ENCODE results near the gene ELP1. TPM values are rescaled to one million over a fixed set of nuclear protein-coding genes. Genes with fewer than 3 reads are reported as not detected.
A peak's percentile ranks its signal among the peaks of the same experiment; 100 is the strongest.

ELP1 gene
- total and polyA plus RNA-seq, 2 experiments from 2014 or later: 9.1 to 46.3 TPM

GRCh38 chr9:108934323-108934893 lies 484 bp upstream of the ELP1 start, which contains the start of gene ABITRAM:
TSS of gene ABITRAM (plus strand) at chr9:108934400. CDS start at chr9:108934487, 87 bp downstream.
- Histone ChIP-seq H3K27ac (ENCODE audit: low read depth) (peak within 1 kb of the TSS; percentile 96), H3K36me3 (ENCODE audit: insufficient read depth) (no peaks in the 10 kb centered on the region; the same call in 1 of the 2 replicates), H3K4me1 (ENCODE audit: insufficient read depth) (peaks cover 16% of the 10 kb centered on the region), H4K20me1 (replicated peaks; ENCODE audit: insufficient read depth) (no peaks in the 10 kb centered on the region; the same call in 1 of the 2 replicates), H3K4me2 (peak within 1 kb of the TSS; percentile 99), H3K9me2 (ENCODE audit: insufficient read depth) (no peaks in the 10 kb centered on the region), H3K27me3 (ENCODE audit: insufficient read depth) (no peaks in the 10 kb centered on the region), H3K79me2 (replicated peaks; ENCODE audit: insufficient read depth) (peaks cover 28% of the 10 kb centered on the region), H3F3A (replicated peaks; ENCODE audit: low read depth) (peaks cover 8% of the 10 kb centered on the region; the same call in 1 of the 2 replicates), H2AFZ (peak within 1 kb of the TSS; percentile 100), H3K4me3 (peak within 1 kb of the TSS; percentile 99)
- Mint-ChIP-seq H3K4me3 (peak within 1 kb of the TSS; percentile 93), H3K27me3 (ENCODE audit: insufficient read depth, low read depth, poor library complexity) (peaks cover 8% of the 10 kb centered on the region), H3K4me1 (peaks cover 13% of the 10 kb centered on the region), H3K36me3 (ENCODE audit: low read depth) (peaks cover 11% of the 10 kb centered on the region; the same call in 2 of the 3 replicates), H3K9me3 (no peaks in the 10 kb centered on the region), H3K27ac (peak within 1 kb of the TSS; percentile 98)
- DNase-seq (ENCODE audit: low spot score): peak; percentile 87
- no peak for TF ChIP-seq JUNB (IDR thresholded peaks at IDR 0.05; ENCODE audit: unreplicated experiment)
- TF ChIP-seq EZH2phosphoT487 (IDR thresholded peaks at IDR 0.05; ENCODE audit: unreplicated experiment): no peak
- TF ChIP-seq NANOG (IDR thresholded peaks at IDR 0.05; ENCODE audit: borderline replicate concordance): no peak
- TF ChIP-seq EZH2 (IDR thresholded peaks at IDR 0.05; ENCODE audit: low read depth, unreplicated experiment): no peak
- no peak for TF ChIP-seq ZNF331 (CRISPR knock-in tag; IDR thresholded peaks at IDR 0.05; ENCODE audit: low read depth)
- no peak for TF ChIP-seq CREB1 (CRISPR knock-in tag; IDR thresholded peaks at IDR 0.05; ENCODE audit: low read depth)
- TF ChIP-seq STAT1 (IDR thresholded peaks at IDR 0.05; ENCODE audit: unreplicated experiment): no peak
- TF ChIP-seq ETS1 (IDR thresholded peaks at IDR 0.05): no peak
- TF ChIP-seq ZNF462 (CRISPR knock-in tag; IDR thresholded peaks at IDR 0.05): no peak
- no peak for TF ChIP-seq POLR2AphosphoS5 (IDR thresholded peaks at IDR 0.05; ENCODE audit: low read depth)
- TF ChIP-seq CTCF (conservative IDR thresholded peaks at IDR 0.05; ENCODE audit: low read depth in 2 of 2): no peak
- peak; percentile 86 for ATAC-seq

Measured in GM23338 (cell line).